Activated naive CD4-positive, alpha-beta T cell treated with anti-CD3 and anti-CD28 coated beads, Interleukin-2, amount 50 U/mL, for 72 hours (primary cell): Measurements from ENCODE around the gene B3GALNT1. TPM values are rescaled to one million over a fixed set of nuclear protein-coding genes. Genes with fewer than 3 reads are reported as not detected.

Source experiments
- ATAC-seq, 2 donors: fragments of 150-1000 bp; cut with Tn5 transposase; 2 replicates each; pipeline ENCODE4 v1.10.0; 2021; ENCODE audit warnings: mild to moderate bottlenecking in 2 of 2, moderate library complexity in 2 of 2
- DNase-seq, 2 donors: peaks; one replicate each; pipeline ENCODE4 v3.0.0; 2021 to 2022; ENCODE audit warnings: low spot score in 2 of 2
- H3K27ac Mint-ChIP-seq, 2 donors: one replicate each; pipeline ENCODE4 v1.8.0; 2022; ENCODE audit warnings: mild to moderate bottlenecking in 2 of 2, mixed read lengths in 2 of 2
- H3K36me3 Mint-ChIP-seq, 2 donors: one replicate each; pipeline ENCODE4 v1.8.0; 2022; ENCODE audit warnings: mixed read lengths in 2 of 2
- H3K9me3 Mint-ChIP-seq, 2 donors: one replicate each; pipeline ENCODE4 v1.8.0; 2022; ENCODE audit warnings: mixed read lengths in 2 of 2
- total RNA-seq, 2 donors: library from RNA; stranded (reverse); gene quantifications; one replicate each; pipeline ENCODE4 v1.2.3, GENCODE V29; 2022

B3GALNT1 gene, protein sequence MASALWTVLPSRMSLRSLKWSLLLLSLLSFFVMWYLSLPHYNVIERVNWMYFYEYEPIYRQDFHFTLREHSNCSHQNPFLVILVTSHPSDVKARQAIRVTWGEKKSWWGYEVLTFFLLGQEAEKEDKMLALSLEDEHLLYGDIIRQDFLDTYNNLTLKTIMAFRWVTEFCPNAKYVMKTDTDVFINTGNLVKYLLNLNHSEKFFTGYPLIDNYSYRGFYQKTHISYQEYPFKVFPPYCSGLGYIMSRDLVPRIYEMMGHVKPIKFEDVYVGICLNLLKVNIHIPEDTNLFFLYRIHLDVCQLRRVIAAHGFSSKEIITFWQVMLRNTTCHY
- 1 to 10 TPM; 1.4 to 1.7 TPM for total RNA-seq

DNA sequence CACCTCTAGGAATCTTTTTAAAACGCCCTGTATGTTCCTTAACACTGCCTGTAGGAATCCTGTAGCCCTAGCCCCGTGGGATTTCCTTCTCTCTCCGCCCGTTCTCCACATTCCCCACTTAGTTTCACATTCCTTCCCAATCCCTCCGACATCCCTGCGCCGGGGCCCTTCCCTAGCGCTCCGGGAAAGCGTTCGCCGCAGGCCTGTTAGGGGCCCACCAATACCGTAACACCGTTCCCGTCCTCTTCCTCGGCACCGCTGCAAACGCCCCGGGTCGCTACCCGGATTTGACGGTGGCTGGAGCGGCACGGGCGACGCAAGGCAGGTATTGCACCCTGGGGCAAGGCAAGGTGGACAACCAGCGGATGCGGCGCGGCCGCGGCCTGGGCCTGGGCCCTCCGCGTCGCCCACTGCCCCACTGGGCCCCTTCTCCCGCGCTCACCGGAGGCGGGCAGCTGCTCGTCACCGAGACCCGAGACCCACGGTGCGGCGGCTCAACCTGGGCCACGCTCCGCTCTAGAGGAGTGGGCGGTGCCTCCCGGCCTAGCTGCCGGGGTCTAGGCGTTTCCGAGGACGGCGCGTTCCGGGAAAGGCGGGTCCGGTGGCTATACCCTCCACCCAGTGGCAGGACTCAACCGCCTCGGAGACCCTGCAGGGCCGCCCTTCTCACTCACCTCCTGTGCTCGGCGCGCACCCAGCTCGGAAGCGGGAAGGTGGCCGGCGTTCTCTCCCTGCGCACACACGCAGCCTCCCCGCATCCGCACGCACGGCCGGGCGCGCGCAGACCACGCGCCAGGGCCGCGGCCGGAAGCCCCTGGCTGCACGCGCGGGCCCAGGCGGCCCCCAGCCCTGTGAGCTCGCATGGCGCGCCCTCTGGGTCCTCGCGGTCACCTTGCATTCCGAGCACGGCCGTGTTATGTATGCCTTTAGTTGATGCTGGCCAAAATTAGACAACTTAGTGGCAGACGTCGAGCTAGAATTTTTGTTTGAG is at the start of gene B3GALNT1:
TSS of gene B3GALNT1 (minus strand) at position 789 of the 991 bp plus-strand sequence. CDS start 18,595 bp downstream, outside the sequence.
- DNase-seq (peak; percentile 18 to 57), ATAC-seq (peak; percentile 80 to 82)
- H3K27ac Mint-ChIP-seq, result no peak within 1 kb of the TSS
- no peaks in the 10 kb centered on the region for H3K36me3 Mint-ChIP-seq
- H3K9me3 Mint-ChIP-seq, result no peaks in the 10 kb centered on the region

DNA sequence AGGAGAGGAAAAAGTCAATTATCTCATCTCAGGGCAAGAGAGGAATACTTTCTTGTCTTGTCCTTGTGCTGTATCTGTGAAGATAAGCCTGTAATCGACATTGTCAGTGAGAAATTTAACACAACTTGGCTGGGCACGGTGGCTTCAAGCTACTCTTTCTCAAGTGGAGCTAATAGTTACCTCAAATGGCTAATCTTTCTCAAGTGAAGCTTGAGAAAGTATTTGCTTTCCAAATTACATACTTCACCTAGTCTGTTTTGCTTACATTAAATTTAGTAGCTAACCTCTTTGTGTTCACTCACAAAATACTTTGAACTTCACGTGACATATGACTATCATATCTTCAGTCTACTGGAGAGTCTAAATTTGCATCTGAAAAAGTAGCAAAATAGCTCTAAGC is 48.3 kb upstream of the B3GALNT1 start:
- no peak for DNase-seq
- no peak for ATAC-seq
- no peaks in the 10 kb centered on the region for H3K36me3 Mint-ChIP-seq
- no peak overlapping the region for H3K27ac Mint-ChIP-seq
- no peaks in the 10 kb centered on the region for H3K9me3 Mint-ChIP-seq

DNA sequence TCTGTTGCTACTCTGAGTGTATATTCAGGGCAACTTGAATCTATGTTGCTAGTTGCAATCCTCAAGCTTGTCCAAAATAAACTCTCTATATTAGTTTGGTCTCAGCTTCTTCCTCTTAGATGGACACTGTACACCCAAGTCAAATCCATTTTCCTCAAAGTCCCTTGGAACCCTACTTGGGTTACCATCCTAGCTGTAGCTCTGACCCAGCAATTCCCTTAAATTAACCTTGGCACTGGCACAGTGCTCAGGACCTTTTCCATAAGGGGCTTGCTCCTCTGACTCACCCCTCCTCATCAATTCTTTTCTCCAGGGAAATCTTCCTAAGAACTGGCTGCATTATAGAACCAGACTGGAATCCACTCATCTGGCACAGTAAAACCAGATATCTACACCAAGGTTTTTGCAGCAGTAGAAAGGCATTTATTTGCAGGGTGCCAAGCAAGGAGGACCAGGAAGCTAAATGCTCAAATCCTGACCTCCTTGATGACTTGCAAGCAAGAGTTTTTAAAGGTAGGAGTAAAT is 44.9 kb upstream of the B3GALNT1 start:
- no peaks in the 10 kb centered on the region for H3K36me3 Mint-ChIP-seq
- H3K9me3 Mint-ChIP-seq, result no peaks in the 10 kb centered on the region
- H3K27ac Mint-ChIP-seq, result no peak overlapping the region
- DNase-seq (no peak), ATAC-seq (no peak)

DNA sequence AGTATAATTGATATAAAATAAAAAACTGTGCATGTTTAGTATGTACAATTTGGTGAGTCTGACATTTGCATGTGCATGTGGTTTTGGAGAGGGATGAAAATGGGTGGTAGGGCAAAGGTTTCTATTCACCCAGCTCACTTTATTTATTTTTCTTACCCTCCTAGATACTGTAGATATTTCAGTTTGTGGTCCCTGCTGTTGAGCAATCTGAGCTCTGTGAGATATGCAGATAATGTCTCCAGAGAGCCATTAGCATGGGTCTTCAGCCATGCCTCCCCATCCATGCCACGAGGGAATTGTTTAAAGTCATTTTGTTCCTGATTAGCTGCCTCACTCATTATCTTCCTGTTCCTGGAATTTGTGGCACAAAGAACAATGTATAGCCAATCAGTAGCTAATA is 44.4 kb upstream of the B3GALNT1 start:
- no peak for DNase-seq
- ATAC-seq, result no peak
- Mint-ChIP-seq H3K27ac (no peak overlapping the region), H3K9me3 (no peaks in the 10 kb centered on the region), H3K36me3 (no peaks in the 10 kb centered on the region)

DNA sequence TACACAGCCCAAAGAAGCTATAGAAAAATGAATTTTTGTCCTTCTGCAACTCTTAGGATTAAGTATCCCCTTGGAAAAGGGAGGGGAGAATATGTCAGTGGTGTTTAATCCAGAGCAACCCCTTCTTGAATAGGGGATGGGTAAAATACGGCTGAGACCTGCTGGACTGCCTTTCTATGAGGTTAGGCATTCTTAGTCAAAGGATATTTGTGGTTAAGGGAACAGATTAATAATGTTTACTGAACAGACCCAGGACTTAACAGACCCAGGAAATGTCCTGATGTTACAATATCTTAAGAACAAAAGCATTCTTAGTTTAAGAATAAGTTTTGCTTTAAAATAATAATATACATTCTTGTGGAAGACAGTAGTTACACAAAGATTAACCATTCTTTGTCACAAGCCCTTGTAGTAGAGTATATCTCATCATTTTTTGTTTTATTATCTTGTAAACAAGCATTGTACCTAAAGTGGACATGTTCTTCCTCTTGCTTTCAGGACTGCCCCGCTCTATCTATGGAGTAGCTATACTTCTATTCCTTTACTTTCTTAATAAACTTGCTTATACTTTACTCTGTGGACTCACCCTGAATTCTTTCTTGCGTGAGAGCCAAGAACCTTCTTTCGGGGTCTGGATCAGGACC is 43.8 kb upstream of the B3GALNT1 start:
- H3K36me3 Mint-ChIP-seq, result no peaks in the 10 kb centered on the region
- H3K9me3 Mint-ChIP-seq, result peaks cover 0 to 4% of the 10 kb centered on the region in 2 donors
- DNase-seq (no peak), ATAC-seq (no peak)
- H3K27ac Mint-ChIP-seq, result no peak overlapping the region

DNA sequence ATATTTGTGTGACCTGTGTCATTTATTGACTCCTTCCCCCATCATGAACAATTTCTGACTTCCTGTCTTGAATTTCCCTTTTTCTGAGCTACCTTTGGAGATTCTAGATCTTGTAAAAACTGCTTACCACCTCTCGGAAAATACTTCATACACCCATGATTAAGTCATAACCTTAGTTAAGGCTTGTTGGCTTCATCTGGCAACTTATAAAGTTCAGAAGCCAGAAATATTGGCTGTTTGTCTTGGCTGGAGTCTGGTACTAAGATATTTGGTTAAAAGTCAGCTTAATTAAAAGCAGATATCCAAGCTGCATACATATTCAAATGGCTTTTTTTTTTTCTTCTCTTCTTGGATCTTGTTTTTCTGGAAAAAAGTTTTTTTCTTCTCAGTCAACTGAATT is 37.3 kb upstream of the B3GALNT1 start:
- DNase-seq (no peak), ATAC-seq (no peak)
- Mint-ChIP-seq H3K36me3 (no peaks in the 10 kb centered on the region), H3K9me3 (peaks cover 3 to 9% of the 10 kb centered on the region in 2 donors), H3K27ac (no peak overlapping the region)

DNA sequence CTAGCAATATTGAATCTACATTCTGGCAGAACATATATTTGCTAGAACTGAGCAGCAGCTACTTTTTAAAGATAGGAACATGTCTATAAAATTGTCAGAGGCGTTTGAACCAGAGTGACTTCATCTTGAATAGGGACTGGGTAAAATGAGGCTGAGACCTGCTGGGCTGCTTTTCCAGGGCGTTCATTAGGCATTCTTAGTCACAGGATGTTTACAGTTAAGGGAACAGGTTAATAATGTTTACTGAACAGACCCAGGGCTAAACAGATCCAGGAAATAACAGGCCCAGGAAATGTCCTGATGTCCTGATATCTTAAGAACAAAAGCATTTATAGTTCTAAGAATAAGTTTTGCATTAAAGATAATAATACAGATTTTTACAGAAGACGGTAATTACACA is 34.5 kb upstream of the B3GALNT1 start:
- no peak for ATAC-seq
- Mint-ChIP-seq H3K27ac (no peak overlapping the region), H3K36me3 (no peaks in the 10 kb centered on the region), H3K9me3 (peaks cover 3 to 9% of the 10 kb centered on the region in 2 donors)
- no peak for DNase-seq

DNA sequence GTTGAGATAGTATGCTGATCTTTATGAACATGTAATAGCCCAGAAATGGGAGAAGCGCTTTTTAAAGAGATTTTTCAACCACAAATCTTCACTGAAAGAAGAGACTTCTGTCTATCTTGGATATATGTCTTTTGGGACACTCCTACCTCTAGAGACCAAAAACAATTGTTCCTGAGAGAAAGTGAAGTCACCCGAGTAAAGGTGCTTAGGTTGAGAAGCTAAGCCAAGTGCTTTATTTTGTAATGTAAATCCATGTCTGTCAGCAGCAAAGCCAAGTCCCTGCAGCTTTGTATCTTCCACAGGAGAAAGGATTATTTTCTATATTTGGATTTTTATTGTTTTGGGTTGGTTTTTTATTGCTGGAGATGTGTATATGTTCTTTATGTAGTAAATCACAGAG is 32.1 kb upstream of the B3GALNT1 start:
- ATAC-seq (no peak), DNase-seq (no peak)
- no peak overlapping the region for H3K27ac Mint-ChIP-seq
- no peaks in the 10 kb centered on the region for H3K36me3 Mint-ChIP-seq
- peaks cover 0 to 3% of the 10 kb centered on the region in 2 donors for H3K9me3 Mint-ChIP-seq

DNA sequence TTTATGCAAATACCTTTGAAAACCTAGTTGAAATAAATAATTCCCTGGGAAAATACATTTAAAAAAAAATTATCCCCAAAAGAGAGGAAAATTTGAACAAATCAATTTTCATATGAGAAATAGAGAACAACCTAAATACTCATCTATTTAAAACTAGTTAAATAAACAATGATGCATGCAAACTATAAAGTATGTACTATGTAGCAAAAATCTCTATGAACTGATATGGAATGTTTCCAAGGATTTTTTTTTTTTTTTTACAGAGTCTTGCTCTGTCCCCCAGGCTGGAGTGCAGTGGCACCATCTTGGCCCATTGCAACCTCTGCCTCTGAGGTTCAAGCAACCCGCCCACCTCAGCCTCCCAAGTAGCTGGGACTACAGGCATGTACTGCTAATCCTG is 27.2 kb upstream of the B3GALNT1 start:
- Mint-ChIP-seq H3K27ac (no peak overlapping the region), H3K9me3 (no peaks in the 10 kb centered on the region), H3K36me3 (no peaks in the 10 kb centered on the region)
- no peak for ATAC-seq
- no peak for DNase-seq

DNA sequence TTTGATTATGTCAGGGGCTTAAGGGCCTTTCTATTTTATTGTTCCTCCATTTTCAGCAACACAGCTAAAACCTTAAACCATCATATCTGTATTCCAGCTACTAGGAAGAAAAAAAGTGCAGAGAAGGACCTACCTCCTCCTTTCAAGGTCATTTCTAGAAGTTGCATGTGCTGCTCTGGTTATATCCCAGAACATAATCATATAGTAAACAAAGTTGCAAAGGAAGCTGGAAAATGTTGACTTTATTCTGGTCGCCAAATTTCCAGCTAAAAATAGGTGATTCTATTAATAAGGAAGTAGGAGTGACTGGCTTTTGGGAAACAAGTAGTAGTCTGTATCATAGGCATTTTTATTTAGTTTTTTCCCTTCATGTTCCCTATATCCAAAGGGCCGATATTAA is 21.3 kb upstream of the B3GALNT1 start:
- no peak overlapping the region for H3K27ac Mint-ChIP-seq
- H3K36me3 Mint-ChIP-seq, result peaks cover 0 to 9% of the 10 kb centered on the region in 2 donors
- ATAC-seq (no peak), DNase-seq (no peak)
- H3K9me3 Mint-ChIP-seq, result peaks cover 3 to 8% of the 10 kb centered on the region in 2 donors

DNA sequence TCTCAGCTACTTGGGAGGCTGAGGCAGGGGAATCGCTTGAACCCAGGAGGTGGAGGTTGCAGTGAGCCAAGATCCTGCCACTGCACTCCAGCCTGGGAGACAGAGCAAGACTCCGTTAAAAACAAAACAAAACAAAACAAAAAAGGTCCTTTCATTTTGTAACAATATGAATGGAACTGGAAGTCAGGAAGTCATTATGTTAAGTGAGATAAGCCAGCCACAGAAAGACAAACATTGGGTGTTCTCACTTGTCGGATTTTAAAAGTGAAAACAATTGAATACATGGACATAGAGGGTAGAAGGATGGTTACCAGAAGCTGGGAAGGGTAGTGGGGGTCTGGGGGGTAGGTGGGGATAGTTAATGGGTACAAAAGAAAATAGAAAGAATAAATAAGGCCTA is 12.5 kb upstream of the B3GALNT1 start:
- ATAC-seq (no peak), DNase-seq (no peak)
- Mint-ChIP-seq H3K9me3 (peaks cover 6 to 7% of the 10 kb centered on the region in 2 donors), H3K36me3 (peaks cover 0 to 23% of the 10 kb centered on the region in 2 donors), H3K27ac (no peak overlapping the region)

DNA sequence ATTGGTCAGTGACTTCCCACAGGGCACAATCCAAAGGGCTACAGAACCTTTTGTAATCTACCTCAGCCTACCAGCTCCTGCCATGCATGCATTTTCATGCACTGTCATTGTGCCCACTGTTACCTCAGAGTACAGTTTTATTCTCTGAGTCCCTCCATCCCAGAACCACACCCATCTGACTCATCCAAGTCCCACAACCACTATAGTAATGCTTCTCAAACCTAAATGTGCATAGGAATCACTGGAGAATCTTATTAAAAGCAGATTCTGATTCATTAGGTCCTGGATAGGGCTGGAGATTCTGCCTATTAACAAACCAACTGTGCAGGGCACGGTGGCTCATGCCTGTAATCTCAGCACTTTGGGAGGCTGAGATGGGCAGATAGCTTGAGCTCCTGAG is 3.7 kb upstream of the B3GALNT1 start:
- H3K36me3 Mint-ChIP-seq, result no peaks in the 10 kb centered on the region

DNA sequence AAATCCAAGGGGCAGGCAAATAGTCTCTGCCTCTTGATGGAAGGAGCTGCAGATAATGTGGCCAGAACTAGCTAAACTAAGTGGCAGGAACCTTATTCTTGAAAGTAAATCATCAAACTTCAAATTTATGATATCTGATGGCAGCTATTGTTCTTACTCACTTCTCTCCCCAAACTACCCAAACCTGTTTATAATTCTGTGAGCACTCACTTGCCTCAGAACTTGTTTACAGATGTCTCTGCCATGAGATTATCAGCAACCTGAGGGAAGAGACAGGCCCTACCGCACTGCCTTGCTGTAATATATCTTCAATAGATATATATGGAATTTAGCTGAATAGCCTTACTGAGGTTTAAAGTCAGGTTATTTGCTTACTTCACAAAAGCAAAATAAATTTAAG is 2.2 kb upstream of the B3GALNT1 start:
- H3K36me3 Mint-ChIP-seq, result no peaks in the 10 kb centered on the region
- H3K9me3 Mint-ChIP-seq, result no peaks in the 10 kb centered on the region
- DNase-seq, result no peak
- ATAC-seq, result no peak
- no peak overlapping the region for H3K27ac Mint-ChIP-seq

More for the DNA sequence above, 3.7 kb upstream of the B3GALNT1 start:
- ATAC-seq (no peak), DNase-seq (no peak)
- Mint-ChIP-seq H3K9me3 (no peaks in the 10 kb centered on the region), H3K27ac (no peak overlapping the region)

DNA sequence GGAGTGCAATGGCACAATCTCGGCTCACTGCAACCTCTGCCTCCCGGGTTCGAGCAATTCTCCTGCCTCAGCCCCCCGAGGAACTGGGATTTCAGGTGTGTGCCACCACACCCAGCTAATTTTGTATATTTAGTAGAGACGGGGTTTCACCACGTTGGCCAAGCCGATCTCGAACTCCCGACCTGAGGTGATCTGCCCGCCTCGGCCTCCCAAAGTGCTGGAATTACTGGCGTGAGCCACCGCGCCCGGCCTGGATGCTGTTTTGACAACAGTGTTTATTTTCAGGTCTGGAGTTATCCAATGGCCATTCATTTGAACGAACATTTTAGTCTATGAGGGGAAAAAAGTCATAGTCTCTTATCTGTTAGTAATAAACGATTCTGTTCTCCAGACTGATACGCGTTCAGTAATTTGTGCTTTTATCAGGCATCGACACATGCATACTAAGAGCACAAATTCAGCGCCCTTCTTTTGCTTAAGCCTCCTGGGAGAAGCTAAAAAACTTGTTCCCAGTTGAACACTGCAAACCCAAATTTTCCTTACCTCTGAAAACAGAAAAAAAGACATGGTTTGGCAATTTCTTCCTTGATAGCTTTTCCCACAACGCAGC is 1.3 kb downstream of the B3GALNT1 start:
- no peaks in the 10 kb centered on the region for H3K36me3 Mint-ChIP-seq
- DNase-seq (no peak), ATAC-seq (no peak)
- H3K27ac Mint-ChIP-seq, result no peak overlapping the region
- H3K9me3 Mint-ChIP-seq, result no peaks in the 10 kb centered on the region

DNA sequence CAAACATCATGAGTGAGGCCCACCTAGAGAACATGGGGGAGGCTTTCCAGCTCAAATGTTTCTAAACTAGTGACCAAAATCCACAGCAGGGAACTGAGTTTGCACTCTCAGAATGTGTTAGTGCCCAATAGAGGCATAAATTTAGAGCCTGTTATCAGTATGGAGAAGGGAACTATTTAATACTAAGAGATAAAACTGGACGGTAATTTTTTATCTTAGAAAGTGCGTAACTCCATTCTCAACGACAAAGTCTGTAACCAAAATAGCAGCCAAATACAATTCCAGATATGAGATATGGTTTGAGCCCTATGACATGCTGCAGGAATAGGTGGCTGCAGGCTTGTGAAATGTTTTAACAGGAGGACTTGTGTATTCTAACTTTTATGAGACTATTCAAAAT is 3.5 kb downstream of the B3GALNT1 start:
- DNase-seq, result no peak
- ATAC-seq, result no peak
- H3K27ac Mint-ChIP-seq, result no peak overlapping the region
- H3K36me3 Mint-ChIP-seq, result no peaks in the 10 kb centered on the region
- H3K9me3 Mint-ChIP-seq, result no peaks in the 10 kb centered on the region

DNA sequence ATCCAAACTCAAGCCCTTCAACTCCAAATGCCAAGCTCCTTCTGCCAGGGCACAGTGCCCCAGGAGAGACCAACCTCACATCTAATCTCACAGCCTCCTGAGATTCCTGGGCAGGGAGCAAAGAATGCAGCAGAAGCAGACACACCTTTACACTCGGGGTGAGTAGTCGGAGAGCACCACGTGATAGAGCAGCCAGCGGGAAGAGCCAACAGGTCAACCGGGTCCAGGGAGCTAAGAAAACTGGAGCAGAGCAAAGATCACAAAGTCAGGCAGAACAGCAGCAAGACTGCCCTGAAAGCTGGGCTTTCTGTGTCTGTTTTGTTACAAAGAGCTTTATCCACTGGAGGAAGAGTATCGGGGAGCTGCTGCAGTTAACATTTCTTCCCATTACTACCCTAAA is 4.2 kb downstream of the B3GALNT1 start:
- H3K36me3 Mint-ChIP-seq, result no peaks in the 10 kb centered on the region

More for the DNA sequence above, 4.2 kb downstream of the B3GALNT1 start:
- ATAC-seq (no peak), DNase-seq (no peak)
- Mint-ChIP-seq H3K27ac (no peak overlapping the region), H3K9me3 (no peaks in the 10 kb centered on the region)
